WTC11 (cell line): ENCODE measurements around the gene TMF1. TPM values are rescaled to one million over a fixed set of nuclear protein-coding genes. Genes with fewer than 3 reads are reported as not detected.

Experiments used
- ATAC-seq: fragments of 200-7000 bp; cut with Tn5 transposase; 2 replicates; pipeline ENCODE4 v1.10.0; 2021; ENCODE audit warnings: mild to moderate bottlenecking, moderate library complexity
- CTCF ChIA-PET: fragments of 300-600 bp; sonication (Branson Sonifier 250); formaldehyde crosslinking; loops from one replicate; lab custom pipeline; 2021; ENCODE audit warnings: antibody characterized with exemption; lab: Charles Lee
- POLR2A ChIA-PET: fragments of 350-600 bp; sonication (Branson Sonifier 250); formaldehyde crosslinking; loops from one replicate; lab custom pipeline; 2021; ENCODE audit warnings: antibody characterized with exemption; lab: Charles Lee
- DNase-seq: peaks from one replicate; pipeline ENCODE4 v3.0.0; 2021; ENCODE audit warnings: low spot score
- H3K27ac Mint-ChIP-seq: 2 replicates; pipeline ENCODE4 v1.8.0; 2021; ENCODE audit warnings: mixed read lengths
- H3K27me3 Mint-ChIP-seq: 2 replicates; pipeline ENCODE4 v1.8.0; 2021; ENCODE audit warnings: low read depth, mild to moderate bottlenecking, moderate library complexity, mixed read lengths
- H3K36me3 Mint-ChIP-seq: 2 replicates; pipeline ENCODE4 v1.8.0; 2021; ENCODE audit warnings: mixed read lengths
- H3K4me1 Mint-ChIP-seq: 2 replicates; pipeline ENCODE4 v1.8.0; 2022; ENCODE audit warnings: mixed read lengths
- H3K4me3 Mint-ChIP-seq: 2 replicates; pipeline ENCODE4 v1.8.0; 2021; ENCODE audit warnings: mild to moderate bottlenecking, moderate library complexity, mixed read lengths
- H3K9me3 Mint-ChIP-seq: 2 replicates; pipeline ENCODE4 v1.8.0; 2021; ENCODE audit warnings: mixed read lengths
- ATF6 ChIP-seq: sonication (generic); formaldehyde crosslinking; IDR thresholded peaks from 2 replicates; pipeline ENCODE4 v1.8.1; 2023; ENCODE audit warnings: mild to moderate bottlenecking, missing genetic modification reagents
- CBFB ChIP-seq: sonication (generic); formaldehyde crosslinking; IDR thresholded peaks from 2 replicates; pipeline ENCODE4 v1.8.1; 2022; ENCODE audit warnings: mild to moderate bottlenecking, low read depth, missing genetic modification reagents
- CTCF ChIP-seq: fragments of 200-600 bp; IDR thresholded peaks from 2 replicates; pipeline ENCODE4 v1.8.0; 2022; ENCODE audit warnings: antibody characterized with exemption
- E2F1 ChIP-seq: sonication (generic); formaldehyde crosslinking; IDR thresholded peaks from 2 replicates; pipeline ENCODE4 v1.8.0; 2022; ENCODE audit warnings: mild to moderate bottlenecking, missing genetic modification reagents
- ELF4 ChIP-seq: sonication (generic); formaldehyde crosslinking; IDR thresholded peaks from 2 replicates; pipeline ENCODE4 v1.8.1; 2022; ENCODE audit warnings: low read depth, mild to moderate bottlenecking, moderate library complexity, missing genetic modification reagents
- HMGA2 ChIP-seq: fragments of 250-450 bp; sonication (Bioruptor Pico); IDR thresholded peaks from 2 replicates; pipeline ENCODE4 v1.4.0; 2021; ENCODE audit warnings: mild to moderate bottlenecking, moderate library complexity
- NFE2L1 ChIP-seq: sonication (generic); formaldehyde crosslinking; IDR thresholded peaks from 2 replicates; pipeline ENCODE4 v1.8.1; 2023; ENCODE audit warnings: missing genetic modification reagents
- OVOL2 ChIP-seq: fragments of 250-450 bp; sonication (Bioruptor Pico); IDR thresholded peaks from 2 replicates; pipeline ENCODE4 v1.9.0; 2021; ENCODE audit warnings: mild to moderate bottlenecking, borderline replicate concordance
- SMAD3 ChIP-seq: sonication (generic); formaldehyde crosslinking; IDR thresholded peaks from 2 replicates; pipeline ENCODE4 v1.8.0; 2022; ENCODE audit warnings: missing genetic modification reagents, mild to moderate bottlenecking, borderline replicate concordance
- TCF7 ChIP-seq: sonication (generic); formaldehyde crosslinking; IDR thresholded peaks from 2 replicates; pipeline ENCODE4 v1.8.0; 2022; ENCODE audit warnings: mild to moderate bottlenecking, low read depth, missing genetic modification reagents, moderate library complexity
- ZBTB21 ChIP-seq: sonication (generic); formaldehyde crosslinking; IDR thresholded peaks from 2 replicates; pipeline ENCODE4 v1.8.1; 2023; ENCODE audit warnings: mild to moderate bottlenecking, missing genetic modification reagents, borderline replicate concordance
- ZNF425 ChIP-seq: fragments of 250-450 bp; sonication (Bioruptor Pico); conservative IDR thresholded peaks from 2 replicates; pipeline ENCODE4 v1.9.0; 2021; ENCODE audit warnings: mild to moderate bottlenecking
- ZNF512 ChIP-seq: sonication (generic); formaldehyde crosslinking; IDR thresholded peaks from 2 replicates; pipeline ENCODE4 v1.8.1; 2022; ENCODE audit warnings: missing genetic modification reagents, borderline replicate concordance
- total RNA-seq: library from RNA; stranded (reverse); gene quantifications from 3 replicates; pipeline ENCODE4 v1.2.3, GENCODE V29; 2021

TMF1 gene
- total RNA-seq, 1 experiment from 2014 or later: 23.9 TPM

- TF ChIP-seq ATF6 (CRISPR knock-in tag): no peak
- no peak for TF ChIP-seq OVOL2 (CRISPR knock-in tag)
- TF ChIP-seq ZNF512 (CRISPR knock-in tag): no peak
- TF ChIP-seq E2F1 (CRISPR knock-in tag): no peak
- TF ChIP-seq TCF7 (CRISPR knock-in tag): no peak
- TF ChIP-seq ZNF425 (CRISPR knock-in tag): no peak
- no peak for TF ChIP-seq ELF4 (CRISPR knock-in tag)
- TF ChIP-seq, all 79 proteins: peak for 0
These were observed 68.1 kb downstream of the TMF1 start (continued) for GRCh38 chr3:68984011-68984530.

- POLR2A ChIA-PET: no interaction called here
- H3K27me3 Mint-ChIP-seq: no peaks in the 10 kb centered on the region
- CTCF ChIA-PET: no interaction called here
- no peak overlapping the region for H3K27ac Mint-ChIP-seq
- TF ChIP-seq HMGA2 (CRISPR knock-in tag) (no peak), E2F1 (CRISPR knock-in tag) (no peak), NFE2L1 (no peak), SMAD3 (no peak), ZBTB21 (CRISPR knock-in tag) (no peak), CBFB (no peak), CTCF (no peak)
- H3K9me3 Mint-ChIP-seq: no peaks in the 10 kb centered on the region
- peaks cover 3% of the 10 kb centered on the region; the same call in 1 of the 2 replicates for H3K4me1 Mint-ChIP-seq
- no peak for DNase-seq
- H3K36me3 Mint-ChIP-seq: peaks cover 43% of the 10 kb centered on the region
- no peak for ATAC-seq
- no peak overlapping the region for H3K4me3 Mint-ChIP-seq
These were observed 74.5 kb downstream of the TMF1 start for GRCh38 chr3:68977486-68978167.
